Right atrium auricular region (tissue), 2 donors: ENCODE data around the gene SCART1. TPM values are rescaled to one million over a fixed set of nuclear protein-coding genes. Genes with fewer than 3 reads are reported as not detected.
"Not testable (repeated sequence)": the region's sequence is repeated elsewhere in the genome, so short reads cannot be mapped to it uniquely, and the experiment has no call there.

ENCODE experiments used
- DNase-seq: peaks from one replicate; pipeline ENCODE4 v3.0.0-alpha.2; 2019; ENCODE audit warnings: low spot score
- H3K27ac ChIP-seq, 2 donors: fragments of 200-600 bp; sonication (generic); 1 replicate in 1 of 2; 2 replicates in 1 of 2; pipeline ENCODE4 v1.5.1; 2016 to 2019
- H3K27me3 ChIP-seq, 2 donors: fragments of 200-600 bp; sonication (generic); one replicate each; pipeline versions ENCODE4 v1.5.1 to v1.6.0; 2017 to 2019
- H3K36me3 ChIP-seq: fragments of 200-600 bp; sonication (generic); one replicate; pipeline ENCODE4 v1.5.1; 2016
- H3K4me1 ChIP-seq, 2 donors: fragments of 200-600 bp; sonication (generic); one replicate each; pipeline versions ENCODE4 v1.5.1 to v1.6.0; 2017 to 2019
- H3K4me3 ChIP-seq, 2 donors: fragments of 200-600 bp; sonication (generic); 1 replicate in 1 of 2; 2 replicates in 1 of 2; pipeline ENCODE4 v1.5.1; 2017 to 2019; ENCODE audit warnings: mild to moderate bottlenecking in 1 of 2, moderate library complexity in 1 of 2
- H3K9me3 ChIP-seq, 2 donors: fragments of 200-600 bp; sonication (generic); one replicate each; pipeline ENCODE4 v1.5.1; 2019
- CTCF ChIP-seq, 2 donors: fragments of 200-600 bp; sonication (generic); IDR thresholded peaks; one replicate each; pipeline ENCODE4 v1.5.1; 2019; ENCODE audit warnings: antibody characterized with exemption in 2 of 2
- total RNA-seq, 2 donors: library from RNA; depleted of rRNA; stranded (reverse); fragments of >200 nt; gene quantifications; one replicate each; pipeline ENCODE4 v1.1.0, GENCODE V29; 2016

SCART1 gene
- total RNA-seq, 2 donors from 2014 or later = 0.22 to 0.24 TPM

GRCh38 chr10:133516057-133516456 lies 62.3 kb downstream of the SCART1 start:
- TF ChIP-seq CTCF (IDR thresholded peaks at IDR 0.05) = no peak
- peaks cover 0 to 3% of the 10 kb centered on the region in 2 donors for H3K9me3 ChIP-seq
- no peak overlapping the region for H3K4me3 ChIP-seq
- H3K27me3 ChIP-seq = no peaks in the 10 kb centered on the region
- no peak overlapping the region for H3K27ac ChIP-seq
- H3K36me3 ChIP-seq = no peaks in the 10 kb centered on the region
- peaks cover 0 to 7% of the 10 kb centered on the region in 2 donors for H3K4me1 ChIP-seq
- no peak for DNase-seq

- peaks cover 0 to 10% of the 10 kb centered on the region in 2 donors for H3K9me3 ChIP-seq
- DNase-seq, H3K4me3 ChIP-seq, H3K27me3 ChIP-seq, H3K4me1 ChIP-seq, H3K27ac ChIP-seq, H3K36me3 ChIP-seq: not testable (repeated sequence)
These were observed 64.8 kb downstream of the SCART1 start for GRCh38 chr10:133518517-133518916.

Other genes with a start within 250 kb of the SCART1 start
- gene UTF1, start 223.7 kb upstream of the SCART1 start, total RNA-seq = not detected
- under 1 TPM; 0.44 to 0.63 TPM for gene VENTX, start 216.1 kb upstream of the SCART1 start, total RNA-seq
- 1 to 10 TPM in 1 of 2 donors, under 1 TPM in 1; 0.82 to 1.5 TPM for gene ADAM8, start 177.1 kb upstream of the SCART1 start, total RNA-seq
- gene TUBGCP2, start 145.1 kb upstream of the SCART1 start, total RNA-seq = 10 to 100 TPM; 22.1 to 30.4 TPM
- 10 to 100 TPM; 28.1 to 31.9 TPM for gene ZNF511, start 145.0 kb upstream of the SCART1 start, total RNA-seq
- gene CALY, start 117.0 kb upstream of the SCART1 start, total RNA-seq = under 1 TPM in 1 of 2 donors, not detected in 1; 0.98 TPM
- gene PRAP1, start 106.6 kb upstream of the SCART1 start, total RNA-seq = not detected
- 10 to 100 TPM in 1 of 2 donors, 1 to 10 TPM in 1; 9.8 to 32.6 TPM for gene FUOM, start 95.9 kb upstream of the SCART1 start, total RNA-seq
- 100 to 1,000 TPM in 1 of 2 donors, 10 to 100 TPM in 1; 89.8 to 146 TPM for gene ECHS1, start 80.6 kb upstream of the SCART1 start, total RNA-seq
- 1 to 10 TPM; 2.4 to 3.5 TPM for gene PAOX, start 74.7 kb upstream of the SCART1 start, total RNA-seq
- 10 to 100 TPM in 1 of 2 donors, 1 to 10 TPM in 1; 9.9 to 15.1 TPM for gene MTG1, start 59.8 kb upstream of the SCART1 start, total RNA-seq
- gene SPRN, start 29.3 kb upstream of the SCART1 start, total RNA-seq = not detected
- 1 to 10 TPM in 1 of 2 donors, under 1 TPM in 1; 0.79 to 2.9 TPM for gene CYP2E1, start 73.4 kb downstream of the SCART1 start, total RNA-seq
- 1 to 10 TPM in 1 of 2 donors, not detected in 1; 1.1 TPM for gene SYCE1, start 111.6 kb downstream of the SCART1 start, total RNA-seq
- not detected for gene FRG2B, start 172.8 kb downstream of the SCART1 start, total RNA-seq